ENCODE results near the gene SPTBN4.

Gene SPTBN4

DNA sequence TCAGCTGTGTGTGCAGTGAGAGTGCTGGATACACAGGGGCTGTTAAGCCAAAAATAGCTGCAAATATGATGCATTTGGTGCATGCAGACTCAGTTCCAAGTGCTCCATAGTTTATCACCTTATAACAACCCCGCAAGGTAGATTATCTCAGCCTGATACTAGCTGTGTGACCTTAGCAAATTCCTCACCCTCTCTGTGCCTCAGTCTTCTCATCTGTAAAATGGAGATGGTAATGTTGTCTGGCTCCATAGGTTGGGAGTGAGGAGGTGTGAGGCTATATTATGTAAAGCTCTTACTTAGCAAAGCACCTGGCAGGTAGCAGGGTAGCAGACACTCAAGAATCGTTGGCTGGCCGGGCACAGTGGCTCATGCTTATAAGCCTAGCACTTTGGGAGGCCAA lies 86.0 kb downstream of the SPTBN4 start:
- TF ChIP-seq, protein P1, sequence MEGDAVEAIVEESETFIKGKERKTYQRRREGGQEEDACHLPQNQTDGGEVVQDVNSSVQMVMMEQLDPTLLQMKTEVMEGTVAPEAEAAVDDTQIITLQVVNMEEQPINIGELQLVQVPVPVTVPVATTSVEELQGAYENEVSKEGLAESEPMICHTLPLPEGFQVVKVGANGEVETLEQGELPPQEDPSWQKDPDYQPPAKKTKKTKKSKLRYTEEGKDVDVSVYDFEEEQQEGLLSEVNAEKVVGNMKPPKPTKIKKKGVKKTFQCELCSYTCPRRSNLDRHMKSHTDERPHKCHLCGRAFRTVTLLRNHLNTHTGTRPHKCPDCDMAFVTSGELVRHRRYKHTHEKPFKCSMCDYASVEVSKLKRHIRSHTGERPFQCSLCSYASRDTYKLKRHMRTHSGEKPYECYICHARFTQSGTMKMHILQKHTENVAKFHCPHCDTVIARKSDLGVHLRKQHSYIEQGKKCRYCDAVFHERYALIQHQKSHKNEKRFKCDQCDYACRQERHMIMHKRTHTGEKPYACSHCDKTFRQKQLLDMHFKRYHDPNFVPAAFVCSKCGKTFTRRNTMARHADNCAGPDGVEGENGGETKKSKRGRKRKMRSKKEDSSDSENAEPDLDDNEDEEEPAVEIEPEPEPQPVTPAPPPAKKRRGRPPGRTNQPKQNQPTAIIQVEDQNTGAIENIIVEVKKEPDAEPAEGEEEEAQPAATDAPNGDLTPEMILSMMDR (IDR thresholded peaks at IDR 0.05; ENCODE audit: borderline replicate concordance, insufficient read depth, low read depth, low read length): no peak
- no peak overlapping the region for H3K4me3 ChIP-seq (ENCODE audit: low read depth, low read length)

DNA sequence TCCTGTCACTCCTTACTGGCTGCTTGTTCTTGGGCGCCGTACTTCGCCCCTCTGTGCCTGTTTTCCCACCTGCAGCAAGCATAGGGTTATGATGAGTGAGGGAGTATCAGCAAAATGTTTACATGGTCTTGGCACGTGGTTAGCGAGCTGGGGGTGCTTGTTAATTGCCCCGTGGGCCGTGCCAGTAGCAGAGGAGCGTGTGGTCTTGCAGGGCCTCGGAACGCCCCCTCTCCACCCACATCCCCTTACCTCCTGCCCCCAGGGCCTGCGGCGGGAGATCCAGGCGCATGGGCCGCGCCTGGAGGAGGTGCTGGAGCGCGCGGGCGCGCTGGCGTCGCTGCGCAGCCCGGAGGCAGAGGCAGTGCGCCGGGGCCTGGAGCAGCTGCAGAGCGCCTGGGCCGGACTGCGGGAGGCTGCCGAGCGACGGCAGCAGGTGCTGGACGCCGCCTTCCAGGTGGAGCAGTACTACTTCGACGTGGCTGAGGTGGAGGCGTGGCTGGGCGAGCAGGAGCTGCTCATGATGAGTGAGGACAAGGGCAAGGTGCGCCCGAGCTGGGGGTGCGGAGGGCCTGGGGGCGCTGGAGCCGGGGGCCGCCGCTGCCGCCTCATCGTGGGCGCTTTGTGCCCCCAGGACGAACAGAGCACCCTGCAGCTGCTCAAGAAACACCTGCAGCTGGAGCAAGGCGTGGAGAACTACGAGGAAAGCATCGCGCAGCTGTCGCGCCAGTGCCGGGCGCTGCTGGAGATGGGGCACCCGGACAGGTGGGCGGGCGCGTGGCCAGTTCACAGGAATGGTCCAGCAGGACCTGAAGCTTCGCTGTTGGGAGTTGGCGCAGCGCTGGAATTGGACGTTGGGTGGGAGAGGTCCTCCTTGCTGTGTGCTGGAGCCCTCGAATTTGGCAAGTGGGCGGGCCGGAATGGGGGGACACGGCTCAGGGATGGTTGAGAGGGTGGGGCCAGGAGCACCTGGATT lies 87.4 kb downstream of the SPTBN4 start:
- H3K4me3 ChIP-seq (ENCODE audit: low read depth, low read length): no peak overlapping the region
- TF ChIP-seq, protein P1 (IDR thresholded peaks at IDR 0.05; ENCODE audit: borderline replicate concordance, insufficient read depth, low read depth, low read length): no peak

DNA sequence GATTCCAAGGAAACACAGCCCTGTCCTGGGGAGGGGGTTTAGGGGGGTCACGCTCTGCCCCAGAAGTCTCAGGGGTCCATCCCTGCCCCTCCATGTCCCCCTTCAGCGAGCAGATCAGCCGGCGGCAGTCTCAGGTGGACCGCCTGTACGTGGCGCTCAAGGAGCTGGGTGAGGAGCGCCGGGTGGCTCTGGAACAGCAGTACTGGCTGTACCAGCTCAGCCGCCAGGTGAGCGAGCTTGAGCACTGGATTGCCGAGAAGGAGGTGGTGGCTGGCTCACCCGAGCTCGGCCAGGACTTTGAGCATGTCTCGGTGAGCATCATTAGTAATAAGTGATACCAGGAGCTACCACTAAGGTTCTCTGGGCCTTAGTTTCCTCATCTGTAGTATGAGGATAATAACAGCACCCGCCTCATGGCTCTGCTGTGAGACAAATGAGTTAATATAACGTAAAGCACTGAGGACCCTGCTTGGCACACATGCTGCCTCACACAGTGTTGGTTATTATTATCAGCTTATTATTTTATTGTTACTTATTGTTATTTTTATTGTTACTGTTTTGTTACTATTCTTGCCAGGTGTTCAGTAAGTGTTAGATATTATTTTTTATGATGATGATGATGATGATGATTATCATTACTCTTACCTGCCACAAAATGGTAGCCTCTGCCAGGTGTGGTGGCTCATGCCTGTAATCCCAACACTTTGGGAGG lies 89.3 kb downstream of the SPTBN4 start:
- H3K4me3 ChIP-seq (ENCODE audit: low read depth, low read length): no peak overlapping the region
- TF ChIP-seq, protein P1 (IDR thresholded peaks at IDR 0.05; ENCODE audit: borderline replicate concordance, insufficient read depth, low read depth, low read length): no peak

DNA sequence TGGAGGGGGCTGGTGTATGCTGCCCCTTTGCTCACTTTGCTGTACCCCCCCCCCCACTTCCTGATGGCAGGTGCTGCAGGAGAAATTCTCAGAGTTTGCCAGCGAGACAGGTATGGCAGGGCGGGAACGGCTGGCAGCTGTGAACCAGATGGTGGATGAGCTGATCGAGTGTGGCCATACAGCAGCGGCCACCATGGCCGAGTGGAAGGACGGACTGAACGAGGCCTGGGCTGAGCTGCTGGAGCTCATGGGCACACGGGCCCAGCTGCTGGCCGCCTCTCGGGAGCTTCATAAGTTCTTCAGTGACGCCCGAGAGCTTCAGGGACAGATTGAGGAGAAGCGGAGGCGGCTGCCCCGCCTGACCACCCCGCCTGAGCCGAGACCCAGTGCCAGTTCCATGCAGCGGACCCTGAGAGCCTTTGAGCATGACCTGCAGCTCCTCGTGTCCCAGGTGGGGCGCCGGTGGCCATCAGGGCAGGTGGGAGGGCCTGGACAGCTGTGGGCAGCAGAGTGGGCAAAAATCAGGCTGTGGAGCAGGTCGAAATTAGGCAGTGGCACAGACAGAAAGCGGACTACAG lies 90.2 kb downstream of the SPTBN4 start:
- no peak overlapping the region for H3K4me3 ChIP-seq (ENCODE audit: low read depth, low read length)
- TF ChIP-seq, protein P1 (IDR thresholded peaks at IDR 0.05; ENCODE audit: borderline replicate concordance, insufficient read depth, low read depth, low read length): no peak

DNA sequence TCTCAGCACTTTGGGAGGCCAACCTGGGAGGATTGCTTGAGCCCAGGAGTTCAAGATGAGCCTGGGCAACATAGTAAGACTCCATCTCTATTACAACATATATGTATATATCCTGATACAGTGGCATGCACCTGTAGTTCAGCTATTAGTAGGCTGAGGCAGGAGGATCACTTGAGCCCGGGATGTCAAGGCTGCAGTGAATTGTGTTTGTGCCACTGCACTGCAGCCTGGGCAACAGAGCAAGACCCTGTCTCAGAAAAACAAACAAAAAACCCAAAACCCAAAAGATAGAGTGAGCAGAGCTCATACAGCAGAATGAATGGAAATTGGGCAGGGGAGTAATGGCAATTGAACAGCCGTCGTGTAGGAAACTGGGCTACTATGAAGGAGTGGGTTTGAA lies 92.6 kb downstream of the SPTBN4 start:
- TF ChIP-seq, protein P1 (IDR thresholded peaks at IDR 0.05; ENCODE audit: borderline replicate concordance, insufficient read depth, low read depth, low read length): no peak
- H3K4me3 ChIP-seq (ENCODE audit: low read depth, low read length): no peak overlapping the region

DNA sequence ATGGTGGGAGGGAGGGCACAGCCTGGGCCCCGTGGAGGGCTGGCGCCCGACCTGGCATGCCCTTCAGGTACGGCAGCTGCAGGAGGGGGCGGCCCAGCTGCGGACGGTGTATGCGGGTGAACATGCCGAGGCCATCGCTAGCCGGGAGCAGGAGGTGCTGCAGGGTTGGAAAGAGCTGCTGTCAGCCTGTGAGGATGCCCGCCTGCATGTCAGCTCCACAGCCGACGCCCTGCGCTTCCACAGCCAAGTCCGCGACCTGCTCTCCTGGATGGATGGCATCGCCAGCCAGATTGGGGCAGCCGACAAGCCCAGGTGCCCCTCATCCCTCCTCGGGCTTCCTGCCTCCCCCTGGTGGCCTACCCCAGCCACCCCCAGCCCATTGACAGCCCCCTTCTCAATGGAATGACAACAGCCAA lies 93.3 kb downstream of the SPTBN4 start:
- TF ChIP-seq, protein P1 (IDR thresholded peaks at IDR 0.05; ENCODE audit: borderline replicate concordance, insufficient read depth, low read depth, low read length): no peak
- no peak overlapping the region for H3K4me3 ChIP-seq (ENCODE audit: low read depth, low read length)

Measured in GM12875 (cell line).